Ramos (cell line): ENCODE data around the gene PLCZ1.
"Not testable (repeated sequence)": the region's sequence is repeated elsewhere in the genome, so short reads cannot be mapped to it uniquely, and the experiment has no call there.

Experiments
- in situ Hi-C: fragments of 300-500 bp; cut with MboI; formaldehyde crosslinking; loops from one replicate; pipeline ENCODE4 v1.14.3; 2022; ENCODE audit warnings: low sequenced_read_pairs; ENCODE audit not compliant: unreplicated experiment

Gene PLCZ1

GRCh38 chr12:18737819-18738218, at the start of gene PLCZ1, which contains the start of gene CAPZA3:
PLCZ1 (minus strand) TSS chr12:18738012; CDS start chr12:18737371, 641 bp downstream.
CAPZA3 (plus strand) TSS chr12:18738119; CDS start chr12:18738269, 150 bp downstream.
- in situ Hi-C loops, result no loop called here

- in situ Hi-C loops, result not testable (repeated sequence)
Observed at GRCh38 chr12:18785465-18785864, 47.7 kb upstream of the PLCZ1 start.

DNA sequence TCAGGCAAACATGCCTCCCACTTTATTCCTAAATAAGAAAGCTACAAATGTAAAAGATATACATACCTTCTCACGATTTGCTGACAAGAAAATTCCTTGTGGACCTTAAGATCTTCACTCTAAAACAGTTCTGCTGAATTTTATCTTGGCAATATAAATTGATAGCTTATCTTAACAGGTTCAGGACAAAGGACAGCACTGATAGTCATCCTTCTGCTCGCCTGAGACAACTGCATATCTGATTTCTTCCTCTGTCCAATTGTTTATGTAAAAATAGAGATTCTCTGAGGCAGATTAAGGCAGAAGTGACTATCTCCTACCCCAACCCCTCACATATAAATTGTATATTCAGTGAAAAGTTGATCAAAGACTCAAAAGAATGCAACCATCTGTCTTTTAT, 45.0 kb upstream of the PLCZ1 start:
- in situ Hi-C loops, result no loop called here

DNA sequence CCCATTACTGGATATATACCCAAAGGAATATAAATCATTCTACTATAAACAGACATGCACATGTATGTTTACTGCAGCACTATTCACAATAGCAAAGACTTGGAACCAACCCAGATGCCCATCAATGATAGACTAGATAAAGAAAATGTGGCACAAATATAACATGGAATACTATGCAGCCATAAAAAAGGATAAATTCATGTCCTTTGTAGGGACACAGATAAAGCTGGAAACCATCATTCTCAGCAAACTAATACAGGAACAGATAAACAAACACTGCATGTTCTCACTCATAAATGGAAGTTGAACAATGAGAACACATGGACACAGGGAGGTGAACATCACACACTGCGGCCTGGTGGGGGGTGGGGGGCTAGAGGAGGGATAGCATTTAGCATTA, 28.7 kb upstream of the PLCZ1 start:
- in situ Hi-C loops, result not testable (repeated sequence)

DNA sequence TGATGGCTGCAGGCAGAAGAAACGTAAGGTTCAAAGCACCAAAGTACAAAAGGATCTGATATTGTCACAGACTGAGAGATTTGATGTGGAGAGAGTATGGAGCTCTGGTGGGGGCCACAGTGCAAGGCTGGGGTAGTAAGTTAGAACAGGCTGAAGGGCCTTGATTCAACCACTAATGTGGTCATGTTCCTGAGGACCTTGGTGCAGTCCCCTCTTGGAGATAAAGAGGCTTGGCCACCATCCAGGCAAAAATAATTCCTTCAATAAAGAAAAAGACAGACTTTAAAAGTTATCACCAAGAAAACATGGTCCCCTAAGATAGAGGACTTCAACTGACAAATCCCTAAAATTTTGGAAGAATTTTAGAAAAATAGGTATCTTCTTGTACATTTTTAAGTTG, 17.5 kb upstream of the PLCZ1 start:
- in situ Hi-C loops, result no loop called here

GRCh38 chr12:18754124-18754707, 16.4 kb upstream of the PLCZ1 start:
- in situ Hi-C loops, result no loop called here

- in situ Hi-C loops, result no loop called here
Observed at GRCh38 chr12:18753481-18754123, 15.8 kb upstream of the PLCZ1 start.

DNA sequence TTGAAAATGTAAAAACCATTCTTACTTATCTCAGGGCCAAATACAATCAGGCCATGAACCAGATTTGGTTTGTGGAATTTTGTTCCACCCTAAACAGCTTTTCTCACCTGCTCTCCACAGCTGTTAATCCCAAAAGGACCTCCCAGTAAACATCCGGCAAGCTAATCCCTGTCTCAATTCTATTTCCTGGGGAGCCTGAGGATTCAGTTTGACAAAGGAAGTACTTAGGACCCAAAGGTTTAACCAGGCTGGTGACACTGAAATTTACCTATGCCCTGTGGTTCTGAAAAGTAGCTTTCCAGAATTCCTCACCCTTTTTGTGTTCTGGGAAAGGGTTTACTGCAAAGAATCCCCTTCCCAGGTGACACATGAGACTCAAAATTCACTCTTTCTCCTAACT, 15.1 kb upstream of the PLCZ1 start:
- in situ Hi-C loops, result no loop called here

DNA sequence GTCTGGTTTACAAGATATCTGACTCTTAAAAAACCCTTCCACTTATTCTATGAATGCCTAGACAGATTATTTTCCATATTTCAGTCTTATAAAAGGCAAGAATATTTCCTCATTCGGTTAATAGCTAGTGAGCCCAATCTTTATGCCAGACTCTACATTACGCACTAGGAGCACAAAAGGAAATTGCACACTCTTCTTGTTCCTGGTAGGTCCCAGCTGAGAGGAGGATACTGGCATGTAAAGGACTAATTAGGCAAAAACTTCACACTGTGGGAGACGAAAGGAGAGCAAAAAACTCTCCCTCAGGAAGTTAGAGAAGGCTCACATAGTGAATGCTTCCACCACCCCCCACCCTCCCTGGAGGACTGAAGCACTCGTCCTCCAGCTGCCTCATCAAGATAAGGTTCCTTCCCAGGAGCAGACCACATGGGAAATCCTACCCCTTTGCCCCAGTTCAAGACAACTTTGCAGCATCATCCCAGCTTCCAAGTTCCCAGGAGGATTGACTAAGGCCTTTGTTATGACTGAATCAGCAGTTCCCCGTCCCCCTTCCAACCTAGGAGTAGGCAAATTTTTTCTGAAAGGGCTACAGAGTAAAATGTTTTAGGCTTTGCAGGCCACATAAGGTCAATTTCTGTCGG, 14.6 kb upstream of the PLCZ1 start:
- in situ Hi-C loops, result no loop called here

GRCh38 chr12:18751866-18752265, 14.1 kb upstream of the PLCZ1 start:
- in situ Hi-C loops, result no loop called here

DNA sequence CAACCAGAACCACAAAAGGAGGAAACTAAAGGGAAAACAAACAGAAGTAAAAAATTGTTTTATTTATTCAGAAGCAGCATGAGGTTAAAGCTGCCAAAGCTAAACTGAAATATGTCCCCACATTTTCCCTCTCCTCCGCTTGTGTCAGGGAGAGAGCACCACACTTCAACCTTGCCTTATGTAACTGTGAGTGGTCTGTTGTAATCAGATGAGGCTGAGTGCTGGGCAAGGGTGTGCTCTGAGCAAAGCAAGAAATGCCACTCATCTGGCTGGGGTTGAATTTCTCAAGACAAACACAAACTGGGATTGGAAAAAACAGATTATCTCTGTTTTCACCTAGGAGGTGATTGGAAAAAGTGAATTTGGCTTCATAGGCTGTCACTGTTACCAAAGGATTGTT, 12.3 kb upstream of the PLCZ1 start:
- in situ Hi-C loops, result no loop called here

DNA sequence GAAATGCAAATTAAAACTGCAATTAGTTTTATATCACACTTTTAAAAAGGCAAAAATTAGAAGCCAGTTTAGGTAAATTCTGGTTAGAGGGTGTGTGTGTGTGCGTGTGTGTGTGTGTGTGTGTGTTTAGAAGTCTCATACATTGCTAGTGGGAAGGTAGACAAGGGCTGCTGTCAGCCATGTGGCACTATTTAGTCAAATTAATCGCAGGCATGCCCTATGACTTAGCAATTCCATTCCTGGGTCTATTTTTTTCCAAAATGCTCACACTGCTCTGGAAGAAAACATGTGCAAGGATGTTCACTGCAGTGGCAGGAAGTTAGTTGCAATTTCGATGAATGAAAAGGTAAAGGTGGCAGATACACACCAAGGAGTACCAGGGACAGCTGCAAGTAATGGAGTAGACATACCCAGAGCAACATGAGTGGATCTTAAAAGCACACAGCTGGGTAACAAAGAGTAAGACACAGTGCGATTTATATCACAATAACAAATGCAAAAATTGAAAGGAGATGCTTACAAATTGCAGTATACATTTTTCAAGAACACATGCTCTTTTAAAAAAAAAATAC, 11.7 kb upstream of the PLCZ1 start:
- in situ Hi-C loops, result no loop called here

GRCh38 chr12:18747895-18748294, 10.1 kb upstream of the PLCZ1 start:
- in situ Hi-C loops, result no loop called here

DNA sequence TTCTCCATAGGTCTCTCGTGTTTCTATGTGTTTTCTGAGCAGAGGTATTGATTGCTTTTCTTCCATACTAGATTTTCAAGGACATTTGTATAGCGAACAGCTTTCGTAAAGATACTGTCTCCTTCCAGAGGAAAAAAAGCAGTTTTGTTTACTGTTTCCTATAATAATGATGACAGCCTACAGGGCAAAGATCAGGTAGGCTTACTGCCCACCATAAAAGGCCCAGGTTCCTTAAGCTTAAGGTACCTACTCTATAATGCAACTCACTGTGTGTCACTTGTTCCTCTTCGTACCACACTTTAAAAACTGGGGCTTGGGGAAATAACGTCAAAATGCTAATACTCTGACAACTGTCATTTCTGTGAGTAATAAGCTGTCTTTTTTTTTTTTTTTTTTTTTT, 6.7 kb downstream of the PLCZ1 start:
- in situ Hi-C loops, result no loop called here

- in situ Hi-C loops, result no loop called here
Observed at GRCh38 chr12:18723752-18724151, 14.1 kb downstream of the PLCZ1 start.

DNA sequence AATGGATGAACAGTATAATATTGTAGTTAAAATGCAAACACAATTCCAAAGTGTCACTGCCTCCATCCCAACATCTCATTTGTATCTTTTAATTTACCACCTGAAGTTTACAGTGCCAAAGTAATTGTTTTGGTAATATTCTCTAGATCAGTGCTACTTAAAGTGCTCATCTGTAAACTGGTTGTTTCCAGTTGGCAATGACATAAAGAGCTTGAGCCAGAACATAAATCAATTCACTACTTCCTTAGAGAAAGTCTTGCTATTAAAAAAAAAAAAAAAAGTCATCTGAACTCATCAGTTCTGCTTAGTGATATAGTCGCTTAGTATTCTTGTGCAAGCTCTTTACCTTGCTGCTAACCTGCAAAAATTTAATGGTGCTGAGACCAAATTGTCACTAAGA, 16.4 kb downstream of the PLCZ1 start:
- in situ Hi-C loops, result no loop called here

DNA sequence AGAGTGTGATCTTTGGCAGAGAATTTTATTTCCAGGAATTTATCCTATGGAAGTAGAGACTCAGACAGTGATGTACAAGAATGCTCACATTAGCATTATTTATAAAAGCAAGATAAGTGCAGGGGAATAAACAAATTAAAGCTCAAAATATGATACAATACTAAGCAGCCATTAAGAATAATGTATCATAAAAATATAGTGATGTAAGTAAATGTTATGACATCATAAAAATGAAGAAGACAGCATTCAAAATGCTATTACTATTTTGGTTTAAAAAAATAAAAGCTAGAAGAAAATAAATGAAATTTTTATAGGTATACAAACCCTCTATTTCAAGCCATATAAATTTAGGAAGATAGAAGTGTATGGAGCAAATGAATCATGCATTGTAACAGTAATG, 17.1 kb downstream of the PLCZ1 start:
- in situ Hi-C loops, result no loop called here

- in situ Hi-C loops, result no loop called here
Observed at GRCh38 chr12:18719922-18720510, 17.8 kb downstream of the PLCZ1 start.

DNA sequence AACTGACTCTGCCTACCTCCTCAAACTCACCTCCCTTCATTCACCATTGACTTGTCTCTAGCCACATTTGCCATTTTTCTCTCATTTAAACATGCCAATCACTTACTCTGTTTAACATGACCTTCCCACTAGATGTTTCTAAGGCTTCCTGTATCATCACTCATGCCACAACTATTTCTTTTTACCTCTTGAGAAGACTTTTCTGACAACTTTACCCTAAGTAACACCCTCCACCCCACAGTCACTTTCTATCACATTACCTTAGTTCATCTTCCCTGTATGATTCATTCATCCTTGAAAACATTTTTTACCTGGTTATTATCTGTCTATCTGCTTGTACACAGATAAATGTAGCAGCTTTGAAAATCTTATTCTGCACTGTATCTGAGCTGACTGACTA, 19.4 kb downstream of the PLCZ1 start:
- in situ Hi-C loops, result no loop called here

DNA sequence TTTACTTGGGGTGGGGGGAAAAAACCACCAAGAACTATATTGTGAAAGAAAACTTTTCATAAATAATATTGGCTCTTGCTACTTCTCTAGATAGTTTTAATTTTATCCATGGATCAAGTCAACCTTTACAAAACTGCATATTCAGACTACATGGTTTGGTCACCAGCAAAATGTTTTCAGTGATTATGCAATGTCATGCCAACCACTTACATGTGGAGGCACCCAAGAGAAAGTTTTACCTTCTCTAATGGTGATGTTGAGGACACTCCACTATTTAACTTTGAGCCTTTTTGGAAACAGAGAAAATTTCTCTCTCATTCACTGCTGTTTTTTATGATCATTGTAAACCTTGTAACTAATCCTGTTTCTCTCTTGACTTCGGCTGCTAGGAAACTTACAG, 21.6 kb downstream of the PLCZ1 start:
- in situ Hi-C loops, result no loop called here

GRCh38 chr12:18706798-18707197, 31.0 kb downstream of the PLCZ1 start:
- in situ Hi-C loops, result no loop called here
